HG03571 (cell line): Measurements from ENCODE around the gene MAN1A2.
"Not testable (repeated sequence)": the region's sequence is repeated elsewhere in the genome, so short reads cannot be mapped to it uniquely, and the experiment has no call there.

Experiments
- ATAC-seq: cut with Tn5 transposase; IDR thresholded peaks from one replicate; pipeline ENCODE4 v1.9.1; 2021; ENCODE audit not compliant: unreplicated experiment

The MAN1A2 gene

DNA sequence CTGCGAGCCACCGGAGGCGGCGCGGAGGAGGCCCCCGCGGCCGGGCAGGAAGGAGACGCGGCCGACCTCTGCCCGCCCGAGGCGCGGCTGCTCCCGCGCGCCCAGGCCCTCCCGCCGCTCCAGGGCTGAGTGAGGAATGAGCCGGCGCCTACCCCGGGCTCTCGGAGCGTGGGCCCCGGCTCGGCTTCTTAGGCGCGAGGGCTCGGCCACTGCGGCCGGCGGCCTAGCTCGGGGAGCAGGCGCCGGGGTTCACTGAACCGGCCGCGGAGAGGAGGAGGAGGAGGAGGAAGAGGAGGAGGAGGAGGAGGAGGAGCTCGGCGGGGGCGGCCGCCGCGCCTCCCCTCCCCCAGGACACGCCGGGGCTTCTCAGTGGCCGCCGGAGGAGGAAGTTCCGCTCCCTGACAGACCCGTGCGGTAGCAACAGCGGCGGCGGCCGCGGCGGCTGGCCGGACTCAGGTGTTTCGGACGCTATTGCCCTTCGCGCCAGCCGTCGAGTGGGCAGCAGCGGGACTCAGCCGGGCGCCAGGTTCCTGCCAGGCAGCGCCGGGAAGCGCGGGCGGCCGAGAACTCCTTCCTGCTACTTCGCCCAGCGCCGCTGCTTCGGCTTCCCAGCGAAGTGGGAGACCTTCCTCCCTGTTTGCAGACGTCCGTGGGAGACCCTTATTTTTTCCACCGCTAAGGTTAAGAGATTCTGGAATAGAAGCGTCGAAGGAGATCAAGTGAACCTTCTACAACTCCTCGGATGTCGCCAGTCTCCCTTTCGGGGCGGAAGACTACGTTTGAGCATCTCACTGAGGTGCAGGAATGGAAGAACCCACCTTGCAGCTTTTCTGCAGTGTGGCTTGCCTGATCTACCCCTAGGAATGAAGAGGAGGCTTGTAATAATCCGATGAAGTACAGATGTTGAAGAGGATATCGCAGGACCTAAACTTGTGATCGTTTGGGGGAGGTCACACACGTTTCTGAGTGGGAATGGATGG is at the start of gene MAN1A2:
Gene MAN1A2 (plus strand): TSS at position 404 of the 980 bp plus-strand sequence. CDS start 735 bp downstream, outside the sequence.
- ATAC-seq = peak; percentile 61

- ATAC-seq = no peak
Measured at GRCh38 chr1:117318011-117318410, 49.2 kb upstream of the MAN1A2 start.

DNA sequence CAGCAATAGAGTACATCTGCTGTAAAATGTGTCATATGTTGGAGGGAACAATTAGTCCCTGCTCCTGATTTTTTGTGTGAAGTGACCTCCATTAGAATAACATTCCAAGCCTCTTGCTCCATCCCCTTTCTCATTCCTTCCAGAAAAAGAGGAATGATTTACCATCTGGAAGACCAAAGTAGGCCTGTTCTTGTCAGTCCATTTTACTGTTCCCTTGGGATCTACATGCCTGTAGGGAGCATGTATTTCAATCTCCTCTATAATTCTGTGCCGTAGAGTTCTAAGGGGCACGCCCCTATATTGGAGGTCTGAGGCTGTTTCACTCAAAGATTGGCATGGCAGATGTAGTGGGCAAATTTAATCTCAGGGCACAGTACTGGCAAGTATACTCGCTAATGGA is 48.8 kb upstream of the MAN1A2 start:
- no peak for ATAC-seq

GRCh38 chr1:117320515-117320914 is 46.7 kb upstream of the MAN1A2 start:
- ATAC-seq = no peak

DNA sequence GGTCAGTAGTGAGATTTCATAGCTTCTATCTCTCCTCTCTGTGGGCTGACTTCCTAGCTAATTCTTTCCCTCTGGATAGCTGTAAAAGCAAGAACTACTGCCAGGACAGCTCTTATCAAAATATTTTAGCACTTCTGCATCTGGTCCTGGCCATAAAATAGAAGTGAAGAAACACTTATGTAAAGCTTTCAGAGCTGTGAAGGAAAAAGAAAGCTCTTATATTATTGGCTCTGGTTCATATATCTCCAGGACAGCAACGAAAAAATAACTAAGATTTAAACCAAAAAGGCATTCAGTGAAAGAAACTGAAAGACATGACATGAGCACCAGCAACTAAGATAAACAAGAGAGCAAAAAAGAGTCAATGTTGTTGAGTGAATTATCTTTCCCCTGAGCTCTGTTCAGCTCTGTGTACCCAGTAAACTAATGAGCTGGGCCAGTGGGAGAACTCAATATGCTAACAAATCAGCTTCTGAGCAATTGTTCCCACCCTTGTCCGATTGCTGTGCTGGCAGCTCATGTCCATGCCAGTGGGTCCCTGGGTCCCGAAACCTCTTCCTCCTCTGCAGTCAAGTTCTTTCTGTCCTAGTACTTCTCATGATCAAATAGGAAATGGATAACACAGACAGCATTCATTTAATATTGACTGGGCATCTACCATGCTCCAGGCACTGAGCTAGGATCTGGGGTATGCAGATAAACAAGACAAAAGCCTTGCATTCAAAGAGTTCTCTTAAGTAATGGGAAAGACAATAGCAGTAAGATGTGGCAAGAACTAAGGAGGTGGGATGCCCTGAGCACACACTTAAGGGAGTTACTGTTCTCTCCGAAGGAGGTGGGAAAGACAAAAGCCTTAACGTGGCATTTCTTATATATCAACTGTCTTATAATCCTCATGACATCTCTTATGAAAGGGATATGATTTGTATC is 45.3 kb upstream of the MAN1A2 start:
- no peak for ATAC-seq

DNA sequence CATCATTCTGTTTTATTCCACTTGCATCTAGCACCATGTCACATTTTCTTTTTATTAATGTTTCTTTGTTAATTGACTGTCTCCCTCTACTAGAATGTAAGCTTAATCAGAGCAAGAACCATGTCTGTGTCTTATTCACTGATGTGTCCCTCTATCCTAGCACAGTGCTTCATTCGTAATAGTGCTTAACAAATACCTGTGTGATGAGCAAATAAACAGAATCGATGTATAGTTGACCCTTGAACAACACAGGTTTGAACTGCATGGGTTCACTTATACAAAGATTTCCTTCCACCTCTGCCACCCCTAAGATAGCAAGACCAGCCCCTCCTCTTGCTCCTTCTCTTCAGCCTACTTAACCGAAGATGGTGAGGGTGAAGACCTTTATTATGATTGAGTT is 42.9 kb upstream of the MAN1A2 start:
- no peak for ATAC-seq

DNA sequence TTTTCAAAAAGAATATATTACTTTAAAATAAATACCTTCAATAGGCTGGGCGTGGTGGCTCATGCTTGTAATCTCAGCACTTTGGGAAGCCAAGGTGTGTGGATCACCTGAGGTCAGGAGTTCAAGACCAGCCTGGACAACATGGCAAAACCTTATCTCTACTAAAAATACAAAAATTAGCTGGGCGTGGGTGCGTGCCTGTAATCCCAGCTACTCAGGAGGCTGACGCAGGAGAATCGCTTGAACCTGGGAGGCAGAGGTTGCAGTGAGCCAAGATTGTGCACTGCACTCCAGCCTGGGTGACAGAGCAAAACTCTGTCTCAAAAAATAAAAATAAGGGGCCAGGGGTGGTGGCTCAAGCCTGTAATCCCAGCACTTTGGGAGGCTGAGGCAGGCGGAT is 41.2 kb upstream of the MAN1A2 start:
- not testable (repeated sequence) for ATAC-seq

DNA sequence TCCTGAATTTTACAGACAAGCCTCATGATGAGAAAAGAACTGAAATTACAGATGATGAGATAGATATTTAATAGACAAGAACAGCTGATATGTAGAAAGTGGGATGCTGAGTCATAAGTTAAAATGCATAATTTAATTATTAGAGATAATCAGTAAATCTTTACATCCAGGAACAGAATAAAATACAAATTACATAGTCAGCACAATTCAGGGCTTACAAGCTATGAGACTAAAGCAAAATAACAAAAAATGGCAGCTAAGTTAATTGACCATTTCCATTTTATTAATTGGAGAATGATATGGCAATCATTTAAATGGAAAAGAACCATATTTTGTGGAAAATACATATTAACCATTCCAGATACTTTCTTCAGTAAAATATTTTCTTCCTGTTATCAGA is 40.2 kb upstream of the MAN1A2 start:
- no peak for ATAC-seq

DNA sequence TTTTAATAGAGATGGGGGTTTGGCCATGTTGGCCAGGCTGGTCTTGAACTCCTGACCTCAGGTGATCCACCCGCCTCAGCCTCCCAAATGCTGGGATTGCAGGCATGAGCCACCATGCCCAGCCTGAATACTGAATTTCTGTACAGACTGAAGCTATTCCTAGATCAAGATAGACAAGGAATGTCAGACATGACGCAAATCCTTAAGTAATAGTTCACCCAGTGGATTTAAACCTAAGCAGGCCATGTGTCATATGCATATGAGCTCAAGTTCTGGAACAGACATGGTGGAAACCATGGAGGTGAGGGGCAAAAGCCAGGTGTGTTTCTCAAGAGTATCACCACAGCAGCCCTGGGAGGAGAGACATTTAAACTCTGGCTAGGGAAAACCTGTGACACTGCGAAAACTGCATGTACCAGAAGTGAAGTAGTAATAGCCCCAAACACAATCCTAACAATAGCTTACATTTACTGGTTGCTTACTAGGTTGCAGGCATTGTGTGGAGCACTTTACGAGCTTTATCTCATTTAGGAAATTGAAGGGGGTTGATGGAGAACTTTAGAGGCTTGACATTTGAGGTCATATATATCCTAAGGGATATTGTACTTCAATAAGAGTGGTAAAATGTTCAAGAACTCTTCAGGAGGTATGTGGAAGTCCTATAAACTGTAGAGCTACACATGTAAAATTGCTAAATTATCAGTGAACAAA is 31.7 kb upstream of the MAN1A2 start:
- no peak for ATAC-seq

GRCh38 chr1:117336088-117336817 is 31.0 kb upstream of the MAN1A2 start:
- no peak for ATAC-seq

DNA sequence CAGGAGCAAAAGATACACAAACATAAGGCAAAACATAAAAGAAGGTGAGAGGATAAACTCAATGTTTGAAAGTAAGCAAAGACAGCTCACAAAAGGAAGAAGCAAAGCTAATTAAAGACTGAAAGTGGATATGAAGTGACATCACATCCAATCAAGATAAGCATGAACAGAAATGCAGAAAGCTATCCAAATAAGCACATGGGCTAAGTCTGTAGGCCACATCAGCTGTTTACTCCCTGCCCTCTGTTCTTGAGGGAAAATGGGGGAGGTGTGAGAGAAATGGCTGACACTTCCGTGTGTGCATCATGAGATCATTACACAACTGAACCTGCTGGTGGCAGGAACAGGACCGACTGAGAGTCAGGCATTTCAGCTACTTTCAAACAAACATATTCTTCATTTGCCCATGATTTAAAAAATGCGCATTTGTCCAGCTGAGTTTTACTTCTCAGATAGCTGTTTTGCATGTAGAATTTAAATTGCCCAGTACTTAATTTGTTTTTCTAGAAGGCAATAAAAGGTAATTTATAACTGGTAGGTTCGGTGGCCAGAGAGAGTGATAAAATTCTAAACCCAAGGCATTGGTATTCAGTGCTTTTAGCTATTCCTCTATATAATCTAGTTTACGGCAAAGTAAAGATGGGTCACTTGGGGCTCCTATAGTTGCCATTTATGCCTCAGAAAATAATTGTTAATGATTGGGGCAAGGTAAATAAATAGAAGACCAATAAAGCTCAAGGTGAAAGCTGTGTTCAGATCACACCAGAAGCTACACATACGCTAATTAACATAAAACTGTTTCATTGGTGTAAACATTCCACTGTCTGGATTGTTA is 27.2 kb upstream of the MAN1A2 start:
- no peak for ATAC-seq

GRCh38 chr1:117341123-117341522 is 26.1 kb upstream of the MAN1A2 start:
- ATAC-seq = no peak

- ATAC-seq = no peak
Measured at GRCh38 chr1:117342397-117342796, 24.9 kb upstream of the MAN1A2 start.

DNA sequence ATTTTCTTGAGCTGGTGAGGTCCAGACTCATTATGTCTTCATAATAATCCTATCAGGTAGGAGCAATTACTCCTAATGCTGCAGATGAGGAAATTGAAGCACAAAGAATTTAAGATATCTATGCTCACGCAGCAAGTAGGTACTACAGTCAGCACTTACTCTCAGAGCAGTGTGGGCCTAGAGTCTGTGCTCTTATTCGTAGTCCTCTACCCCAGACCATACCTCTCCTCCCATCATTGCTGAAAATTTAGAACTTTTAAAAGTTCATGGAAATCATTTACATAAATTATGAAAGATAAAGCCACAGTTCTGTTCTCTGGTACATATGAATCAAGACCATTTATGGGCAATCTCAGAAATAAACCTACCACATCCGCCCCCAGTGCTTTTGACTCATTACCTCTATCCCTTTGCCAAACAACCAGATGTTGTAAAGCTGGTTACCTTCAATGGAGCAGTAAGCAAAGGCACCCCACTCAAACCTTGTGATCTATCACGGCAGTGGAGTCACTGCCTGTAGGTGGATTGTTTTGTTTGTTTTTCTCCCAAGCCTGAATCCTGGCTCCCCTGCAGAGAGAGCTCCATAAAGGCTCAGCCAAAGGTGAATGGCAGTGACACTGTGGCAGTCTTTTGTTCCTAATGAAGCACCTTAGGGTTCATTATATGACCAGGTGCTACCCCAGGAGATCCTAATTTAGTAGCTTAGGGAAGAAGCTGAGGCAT is 20.9 kb upstream of the MAN1A2 start:
- no peak for ATAC-seq

GRCh38 chr1:117347907-117348306 is 19.3 kb upstream of the MAN1A2 start:
- ATAC-seq = no peak

GRCh38 chr1:117352695-117353094 is 14.6 kb upstream of the MAN1A2 start:
- ATAC-seq = not testable (repeated sequence)

- ATAC-seq = not testable (repeated sequence)
Measured at GRCh38 chr1:117357833-117358603, 9.2 kb upstream of the MAN1A2 start.

GRCh38 chr1:117358604-117358887 is 8.7 kb upstream of the MAN1A2 start:
- ATAC-seq = not testable (repeated sequence)
